NCI-H2227 treated with DMSO at 0.1 percent for 48 hours (cell line): ENCODE data around the gene GAGE12J.
"Not testable (repeated sequence)": the region's sequence is repeated elsewhere in the genome, so short reads cannot be mapped to it uniquely, and the experiment has no call there.

ENCODE experiments used
- DNase-seq: peaks from one replicate; lab custom pipeline; 2025; lab: John Stamatoyannopoulos, UW

Gene GAGE12J

GRCh38 chrX:49321737-49322136 is at the start of gene GAGE12J:
Gene GAGE12J, plus strand, starts transcription at chrX:49322037. Its CDS starts 1,157 bp downstream, at chrX:49323194.
- not testable (repeated sequence) for DNase-seq

- no peak for DNase-seq
These were observed 49.4 kb upstream of the GAGE12J start for GRCh38 chrX:49272421-49272820.

GRCh38 chrX:49273181-49273727 is 48.6 kb upstream of the GAGE12J start:
- no peak for DNase-seq

GRCh38 chrX:49276207-49276606 is 45.6 kb upstream of the GAGE12J start:
- no peak for DNase-seq

GRCh38 chrX:49276671-49277534 is 44.9 kb upstream of the GAGE12J start:
- no peak for DNase-seq

GRCh38 chrX:49277535-49277830 is 44.4 kb upstream of the GAGE12J start:
- no peak for DNase-seq

- DNase-seq: no peak
These were observed 43.8 kb upstream of the GAGE12J start for GRCh38 chrX:49278081-49278480.

- DNase-seq: peak; percentile 29
These were observed 39.2 kb upstream of the GAGE12J start for GRCh38 chrX:49282647-49283011.

GRCh38 chrX:49284212-49284611 is 37.6 kb upstream of the GAGE12J start:
- DNase-seq: no peak

GRCh38 chrX:49286136-49286535 is 35.7 kb upstream of the GAGE12J start:
- DNase-seq: no peak

- DNase-seq: no peak
These were observed 35.3 kb upstream of the GAGE12J start for GRCh38 chrX:49286581-49286980.

- no peak for DNase-seq
These were observed 34.2 kb upstream of the GAGE12J start for GRCh38 chrX:49287665-49288064.

- DNase-seq: no peak
These were observed 31.6 kb upstream of the GAGE12J start for GRCh38 chrX:49290215-49290614.

- DNase-seq: peak; percentile 11
These were observed 30.1 kb upstream of the GAGE12J start for GRCh38 chrX:49291615-49292337.

- no peak for DNase-seq
These were observed 29.2 kb upstream of the GAGE12J start for GRCh38 chrX:49292400-49293362.

GRCh38 chrX:49299293-49299692 is 22.5 kb upstream of the GAGE12J start:
- DNase-seq: not testable (repeated sequence)

GRCh38 chrX:49300703-49301102 is 21.1 kb upstream of the GAGE12J start:
- no peak for DNase-seq

GRCh38 chrX:49303346-49303745 is 18.5 kb upstream of the GAGE12J start, which contains the start of gene GAGE10:
Gene GAGE10, plus strand, starts transcription at chrX:49303646. Its CDS starts 1,214 bp downstream, at chrX:49304860.
- DNase-seq: no peak

- DNase-seq: not testable (repeated sequence)
These were observed 14.1 kb upstream of the GAGE12J start for GRCh38 chrX:49307775-49308174.

- no peak for DNase-seq
These were observed 13.1 kb upstream of the GAGE12J start for GRCh38 chrX:49308604-49309269.

GRCh38 chrX:49309401-49309981 is 12.3 kb upstream of the GAGE12J start:
- no peak for DNase-seq
